GM12872 (cell line): ENCODE data around the gene RNASEL.

Experiments
- TF ChIP-seq, protein P1 (sequence below): IDR thresholded peaks from 3 replicates; pipeline ENCODE4 v1.5.1; 2011; ENCODE audit warnings: low read depth, mild to moderate bottlenecking, low read length, moderate library complexity; ENCODE audit not compliant: insufficient read depth

Gene RNASEL

GRCh38 chr1:182584746-182585145, 4.3 kb downstream of the RNASEL start:
- TF ChIP-seq, protein P1, sequence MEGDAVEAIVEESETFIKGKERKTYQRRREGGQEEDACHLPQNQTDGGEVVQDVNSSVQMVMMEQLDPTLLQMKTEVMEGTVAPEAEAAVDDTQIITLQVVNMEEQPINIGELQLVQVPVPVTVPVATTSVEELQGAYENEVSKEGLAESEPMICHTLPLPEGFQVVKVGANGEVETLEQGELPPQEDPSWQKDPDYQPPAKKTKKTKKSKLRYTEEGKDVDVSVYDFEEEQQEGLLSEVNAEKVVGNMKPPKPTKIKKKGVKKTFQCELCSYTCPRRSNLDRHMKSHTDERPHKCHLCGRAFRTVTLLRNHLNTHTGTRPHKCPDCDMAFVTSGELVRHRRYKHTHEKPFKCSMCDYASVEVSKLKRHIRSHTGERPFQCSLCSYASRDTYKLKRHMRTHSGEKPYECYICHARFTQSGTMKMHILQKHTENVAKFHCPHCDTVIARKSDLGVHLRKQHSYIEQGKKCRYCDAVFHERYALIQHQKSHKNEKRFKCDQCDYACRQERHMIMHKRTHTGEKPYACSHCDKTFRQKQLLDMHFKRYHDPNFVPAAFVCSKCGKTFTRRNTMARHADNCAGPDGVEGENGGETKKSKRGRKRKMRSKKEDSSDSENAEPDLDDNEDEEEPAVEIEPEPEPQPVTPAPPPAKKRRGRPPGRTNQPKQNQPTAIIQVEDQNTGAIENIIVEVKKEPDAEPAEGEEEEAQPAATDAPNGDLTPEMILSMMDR: no peak

DNA sequence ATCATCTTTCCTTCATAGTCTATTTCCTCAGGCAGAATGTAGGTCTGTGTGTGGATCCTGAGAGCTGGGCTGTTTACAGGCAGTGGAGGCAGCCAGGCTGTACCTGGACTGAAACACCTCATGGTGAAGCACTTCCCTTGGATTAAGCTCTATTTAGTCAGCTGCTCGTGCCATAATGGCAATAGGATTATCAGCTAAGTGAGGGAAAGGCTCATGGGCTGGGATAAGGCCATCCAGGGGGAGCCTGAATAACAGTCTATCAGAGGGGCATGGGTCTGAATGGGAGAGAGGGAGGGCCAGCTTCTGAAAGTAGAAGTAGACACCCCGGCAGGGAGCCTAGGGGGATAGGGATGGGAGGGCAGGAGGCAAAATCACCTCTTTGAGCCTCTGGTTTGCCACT, 8.3 kb downstream of the RNASEL start:
- TF ChIP-seq, protein P1: no peak

GRCh38 chr1:182575540-182576149, 13.4 kb downstream of the RNASEL start:
- TF ChIP-seq, protein P1: no peak

- TF ChIP-seq, protein P1: no peak
Observed at GRCh38 chr1:182574156-182574555, 14.9 kb downstream of the RNASEL start.

GRCh38 chr1:182570611-182570970, 18.5 kb downstream of the RNASEL start:
- TF ChIP-seq, protein P1: no peak

DNA sequence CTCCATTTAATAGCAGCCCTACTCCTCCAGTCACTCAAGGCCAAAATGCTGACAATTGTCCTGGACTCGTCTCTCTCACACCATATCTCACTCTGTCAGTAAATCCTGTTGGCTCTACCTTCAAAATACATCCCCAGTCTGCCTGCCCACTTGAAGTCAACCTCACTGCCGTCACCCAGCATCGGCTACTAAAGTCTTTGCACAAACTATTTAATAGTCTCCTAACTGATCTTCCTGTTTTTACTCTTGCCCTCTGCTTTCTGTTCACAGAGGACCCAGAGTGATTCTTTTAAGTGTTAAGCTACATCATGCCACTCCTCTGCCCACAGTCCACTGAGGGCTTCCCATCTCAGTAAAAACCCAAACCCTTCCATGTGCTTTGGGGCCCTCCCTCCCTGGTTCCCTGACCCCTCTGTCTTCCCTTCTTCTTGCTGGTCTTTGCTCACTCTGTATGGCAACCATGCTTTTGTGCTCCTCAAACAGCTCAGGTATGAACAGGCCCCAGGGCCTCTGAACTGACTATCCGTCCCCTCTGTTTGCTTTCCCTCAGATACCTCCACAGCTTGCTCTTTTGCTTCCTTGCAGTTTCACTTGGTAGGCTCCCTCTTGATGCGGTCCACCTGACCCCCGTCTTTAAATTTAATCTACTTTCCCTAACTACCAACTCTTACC, 19.0 kb downstream of the RNASEL start:
- TF ChIP-seq, protein P1: no peak

DNA sequence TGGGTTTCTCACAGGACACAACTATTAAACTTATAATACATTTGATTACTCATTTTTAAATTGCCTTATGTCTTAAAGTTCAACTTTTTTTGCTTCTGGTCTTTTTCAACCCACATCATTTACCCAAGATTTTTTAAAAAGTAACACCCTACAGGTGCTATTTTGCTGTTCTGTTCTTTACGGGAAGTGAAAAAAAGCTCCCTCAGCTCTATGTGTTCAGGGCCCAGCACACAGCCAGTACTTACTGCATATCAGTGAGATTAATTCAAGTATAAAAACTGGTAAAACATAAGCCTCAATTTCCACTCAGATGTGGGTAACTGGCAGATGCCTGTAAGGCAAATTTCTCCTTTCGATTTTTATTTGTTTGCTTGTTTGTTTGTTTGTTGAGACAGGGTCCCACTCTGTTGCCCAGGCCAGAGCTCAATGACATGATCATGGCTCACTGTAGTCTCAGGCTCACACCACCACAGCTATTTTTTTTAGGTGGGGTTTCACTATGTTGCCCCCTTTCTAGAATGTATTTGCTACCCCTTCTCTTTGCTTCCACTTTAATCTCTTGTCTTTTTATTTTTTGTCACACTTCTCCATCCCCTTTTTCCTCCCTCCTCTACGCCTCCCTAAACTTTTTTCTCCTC, 20.3 kb downstream of the RNASEL start:
- TF ChIP-seq, protein P1: no peak
